Duodenal mucosa (tissue), 2 donors: ENCODE measurements around the gene GSS.

ENCODE experiments used
- H3K27ac ChIP-seq: one replicate; pipeline ENCODE4 v1.7.0; 2013; ENCODE audit warnings: low read depth, low read length
- H3K27me3 ChIP-seq, 2 donors: one replicate each; pipeline ENCODE4 v1.7.0; 2013; ENCODE audit warnings: low read length in 2 of 2, control low read depth in 1 of 2; ENCODE audit not compliant: insufficient read depth in 2 of 2, control insufficient read depth in 1 of 2
- H3K36me3 ChIP-seq, 2 donors: one replicate each; pipeline ENCODE4 v1.7.0; 2013; ENCODE audit warnings: low read length in 2 of 2, control low read depth in 1 of 2; ENCODE audit not compliant: insufficient read depth in 2 of 2, control insufficient read depth in 1 of 2
- H3K4me1 ChIP-seq, 2 donors: one replicate each; pipeline ENCODE4 v1.7.0; 2013; ENCODE audit warnings: low read length in 2 of 2, control low read depth in 1 of 2; ENCODE audit not compliant: insufficient read depth in 2 of 2, control insufficient read depth in 1 of 2
- H3K4me3 ChIP-seq, 2 donors: one replicate each; pipeline ENCODE4 v1.7.0; 2013; ENCODE audit warnings: low read length in 2 of 2, low read depth in 1 of 2
- H3K9ac ChIP-seq, 2 donors: one replicate each; pipeline ENCODE4 v1.7.0; 2013; ENCODE audit warnings: low read length in 2 of 2, low read depth in 1 of 2
- H3K9me3 ChIP-seq, 2 donors: one replicate each; pipeline ENCODE4 v1.7.0; 2013; ENCODE audit warnings: low read length in 2 of 2, control low read depth in 1 of 2; ENCODE audit not compliant: control insufficient read depth in 1 of 2

Gene GSS

DNA sequence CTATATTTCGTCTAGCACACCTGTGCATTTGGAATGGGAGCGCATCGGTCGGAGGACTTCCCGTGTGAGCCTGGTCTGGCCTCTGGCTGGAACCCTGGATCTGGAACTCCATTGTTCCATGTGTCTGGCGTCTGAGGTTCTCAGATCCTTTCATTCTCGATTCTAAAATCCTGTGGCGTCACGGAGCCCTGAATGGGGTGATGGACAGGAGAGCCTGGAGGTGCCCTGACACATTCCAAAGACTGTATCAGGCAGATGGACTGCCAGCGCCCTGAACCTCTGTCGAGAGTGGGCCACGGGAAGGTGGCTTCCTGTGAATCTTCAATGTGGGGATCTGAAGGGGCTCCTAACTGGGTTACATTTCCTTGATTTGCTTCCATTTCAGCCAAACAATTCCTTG is 20.7 kb upstream of the GSS start:
- peaks cover 10% of the 10 kb centered on the region in 2 donors for H3K4me1 ChIP-seq
- H3K4me3 ChIP-seq, result no peak overlapping the region
- H3K9me3 ChIP-seq, result no peaks in the 10 kb centered on the region
- H3K36me3 ChIP-seq, result no peaks in the 10 kb centered on the region
- H3K27ac ChIP-seq, result no peak overlapping the region
- H3K27me3 ChIP-seq, result no peaks in the 10 kb centered on the region
- H3K9ac ChIP-seq, result no peak overlapping the region

DNA sequence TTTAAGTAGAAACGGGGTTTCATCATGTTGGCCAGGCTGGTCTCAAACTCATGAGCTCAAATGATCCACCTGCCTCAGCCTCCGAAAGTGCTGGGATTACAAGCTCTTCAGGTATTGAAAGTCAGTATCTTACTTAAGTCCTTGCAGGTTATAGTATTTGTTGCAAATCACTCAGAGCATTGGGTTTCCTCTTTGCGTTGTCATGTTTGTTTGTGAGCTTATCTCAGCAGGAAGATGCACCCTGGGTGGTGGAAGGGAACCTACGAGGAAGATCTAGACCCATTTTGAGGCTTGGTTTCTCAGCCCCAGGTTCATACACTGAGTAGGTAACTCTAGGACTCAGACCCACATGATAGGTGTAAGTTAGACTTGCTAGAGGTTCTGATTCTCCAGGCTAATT is 18.6 kb upstream of the GSS start:
- Histone ChIP-seq H3K4me1 (no peaks in the 10 kb centered on the region), H3K4me3 (no peak overlapping the region), H3K27me3 (no peaks in the 10 kb centered on the region), H3K9ac (no peak overlapping the region), H3K27ac (no peak overlapping the region), H3K36me3 (no peaks in the 10 kb centered on the region), H3K9me3 (no peaks in the 10 kb centered on the region)

DNA sequence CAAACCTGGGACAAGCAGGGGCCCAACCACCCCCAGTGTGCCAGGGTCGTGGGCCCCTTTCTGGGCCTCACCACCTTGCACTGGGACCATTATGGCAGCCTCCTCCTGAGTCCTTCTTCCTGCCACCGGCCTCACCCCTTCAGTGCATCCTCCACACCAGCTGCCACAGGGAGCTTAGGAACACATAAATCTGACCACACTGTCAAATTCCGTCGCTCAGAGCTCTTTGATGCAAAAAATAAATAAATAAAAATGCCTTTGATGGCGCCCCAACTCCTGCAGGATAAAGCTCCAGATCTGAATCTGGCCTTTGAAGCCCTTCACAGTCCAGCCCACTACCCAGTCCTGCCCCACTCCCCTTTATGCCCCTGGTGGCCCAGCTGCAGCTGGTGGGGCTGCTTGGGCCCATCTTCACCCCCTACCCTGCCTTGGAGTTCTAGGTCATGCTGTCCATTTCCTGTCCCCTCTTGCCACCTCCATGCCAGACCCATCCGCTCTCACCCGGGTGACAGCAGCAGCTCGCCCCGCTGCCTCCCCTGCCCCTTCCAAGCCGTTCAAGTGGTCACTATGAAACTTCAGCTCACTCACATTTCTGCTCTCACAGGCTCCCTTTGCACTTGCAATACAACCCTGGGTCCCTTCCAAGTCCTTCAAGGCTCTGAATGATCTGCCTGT is 16.1 kb upstream of the GSS start:
- H3K36me3 ChIP-seq, result no peaks in the 10 kb centered on the region
- H3K4me1 ChIP-seq, result no peaks in the 10 kb centered on the region
- no peaks in the 10 kb centered on the region for H3K9me3 ChIP-seq
- no peak overlapping the region for H3K9ac ChIP-seq
- no peaks in the 10 kb centered on the region for H3K27me3 ChIP-seq
- H3K27ac ChIP-seq, result no peak overlapping the region
- no peak overlapping the region for H3K4me3 ChIP-seq

DNA sequence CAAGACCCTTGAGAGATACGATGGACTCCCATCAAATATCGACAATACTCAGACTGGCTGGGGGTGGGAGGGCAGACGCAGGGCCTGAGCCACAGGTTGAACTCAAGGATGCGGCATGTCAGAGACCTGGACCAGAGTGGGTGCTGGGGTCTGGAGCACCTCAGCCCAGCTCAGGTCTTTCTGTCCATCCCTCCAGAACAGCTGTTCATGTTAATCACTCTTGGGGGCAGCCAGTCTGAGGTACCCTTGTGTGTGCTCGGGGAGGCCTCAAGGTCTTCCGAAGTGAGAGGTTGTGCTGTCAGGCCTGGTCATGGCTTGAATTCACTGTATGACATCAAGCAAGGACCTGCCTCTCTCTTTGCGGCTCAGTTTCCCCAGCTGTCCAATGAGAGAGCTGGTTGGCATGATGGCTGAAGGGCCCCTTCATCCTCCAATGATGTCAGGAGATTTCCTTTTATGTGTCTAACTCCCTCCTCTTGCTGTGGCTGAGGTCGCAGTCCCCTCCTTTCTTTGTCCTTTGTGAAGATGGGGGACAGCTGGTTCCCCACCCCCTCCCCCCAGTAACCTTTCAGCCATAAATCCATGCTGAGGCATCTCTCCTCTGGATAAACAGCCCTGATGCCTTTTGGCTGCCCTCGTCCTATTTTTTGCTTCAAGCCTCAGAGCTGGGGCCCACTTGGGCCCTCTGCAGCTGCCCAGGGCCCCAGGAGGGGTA is 15.4 kb upstream of the GSS start:
- no peak overlapping the region for H3K4me3 ChIP-seq
- H3K27ac ChIP-seq, result no peak overlapping the region
- no peaks in the 10 kb centered on the region for H3K4me1 ChIP-seq
- no peaks in the 10 kb centered on the region for H3K27me3 ChIP-seq
- H3K9ac ChIP-seq, result no peak overlapping the region
- no peaks in the 10 kb centered on the region for H3K36me3 ChIP-seq
- no peaks in the 10 kb centered on the region for H3K9me3 ChIP-seq

DNA sequence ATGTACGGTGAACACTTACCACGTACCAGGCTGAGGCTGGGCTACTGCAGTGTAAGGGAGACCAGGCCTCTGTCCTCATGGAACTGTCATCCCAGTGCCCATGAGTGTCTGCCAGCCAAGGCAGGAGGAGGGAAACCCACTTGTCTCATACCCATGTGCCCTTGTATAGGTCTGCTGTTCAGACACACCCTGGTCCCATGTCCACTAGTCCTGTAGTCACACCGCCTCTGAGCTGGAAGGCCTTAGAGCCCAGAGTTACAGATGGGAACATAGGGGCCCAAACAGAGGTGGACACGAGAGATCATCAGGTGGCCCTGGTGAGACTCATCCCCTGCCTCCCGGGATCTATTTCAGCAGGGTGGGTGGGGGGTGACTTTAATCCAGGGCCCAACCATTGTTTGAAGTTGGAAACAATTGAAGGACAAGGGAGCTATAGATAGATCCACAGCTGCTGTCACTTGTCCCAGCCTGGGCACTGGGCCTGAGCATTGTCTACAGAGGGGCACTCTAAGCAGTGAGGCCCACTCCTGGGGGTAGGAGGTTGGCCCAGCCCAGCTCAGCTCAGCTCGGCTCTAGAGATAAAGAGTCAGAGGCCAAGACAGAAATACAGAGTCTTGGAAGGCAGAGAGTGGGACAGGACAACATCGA is 14.7 kb upstream of the GSS start:
- H3K9ac ChIP-seq, result no peak overlapping the region
- no peak overlapping the region for H3K27ac ChIP-seq
- H3K27me3 ChIP-seq, result no peaks in the 10 kb centered on the region
- no peaks in the 10 kb centered on the region for H3K4me1 ChIP-seq
- no peak overlapping the region for H3K4me3 ChIP-seq
- no peaks in the 10 kb centered on the region for H3K36me3 ChIP-seq
- H3K9me3 ChIP-seq, result no peaks in the 10 kb centered on the region

DNA sequence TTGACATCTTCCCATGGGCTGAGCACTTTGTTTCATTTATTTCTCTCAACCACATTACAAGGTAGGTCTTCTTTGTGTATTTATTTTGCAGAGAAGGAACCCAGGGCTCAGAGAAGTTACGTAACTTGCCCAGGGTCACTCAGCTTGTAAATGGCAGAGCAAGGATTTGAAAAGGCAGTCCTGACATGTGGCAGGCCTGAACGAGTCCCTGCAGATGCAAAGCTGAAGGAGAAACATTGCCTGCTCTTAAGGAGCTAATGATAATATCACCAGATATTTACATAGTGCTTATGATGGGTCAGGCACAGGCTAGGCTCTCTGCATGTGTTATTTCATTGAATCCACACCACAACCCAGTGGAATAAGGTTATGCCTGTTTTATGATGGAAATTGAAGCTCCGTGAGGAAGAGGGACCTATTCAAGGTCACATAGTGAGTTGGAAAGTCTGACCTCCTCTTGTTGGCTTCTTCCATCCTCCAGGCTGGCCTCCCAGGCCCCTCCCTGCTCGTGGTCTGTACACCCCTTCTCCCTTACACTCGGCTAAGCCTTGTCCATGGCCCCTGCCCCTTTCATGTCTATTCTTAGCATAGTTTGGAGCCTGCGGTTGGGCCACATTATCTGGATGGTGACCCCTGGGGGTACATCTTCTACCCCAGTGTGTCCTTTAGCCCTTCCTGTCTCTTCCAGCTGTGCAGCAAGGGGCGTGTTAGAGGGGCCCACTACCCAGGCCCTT is 12.6 kb upstream of the GSS start:
- Histone ChIP-seq H3K9ac (no peak overlapping the region), H3K9me3 (no peaks in the 10 kb centered on the region), H3K36me3 (no peaks in the 10 kb centered on the region), H3K27ac (no peak overlapping the region), H3K4me1 (no peaks in the 10 kb centered on the region), H3K27me3 (no peaks in the 10 kb centered on the region), H3K4me3 (no peak overlapping the region)

DNA sequence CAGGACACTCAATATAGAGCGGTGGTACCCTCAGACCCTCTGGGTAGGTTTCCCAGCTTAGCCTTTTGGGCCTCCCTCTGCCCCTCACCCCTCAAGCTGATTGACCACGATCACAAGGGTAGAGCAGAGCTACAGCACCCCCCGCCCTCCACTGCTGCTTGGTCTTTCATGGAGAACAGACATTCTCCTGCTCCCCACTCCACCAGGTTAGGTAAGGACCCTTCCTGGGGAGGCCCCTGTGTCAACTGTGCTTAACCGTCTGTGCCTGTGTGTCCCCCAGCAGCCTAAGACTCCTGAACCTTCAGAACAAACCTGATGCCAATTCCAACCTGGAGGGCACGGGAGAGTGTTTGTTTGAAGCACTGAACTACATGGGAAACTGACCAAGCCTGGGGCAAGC is 11.8 kb upstream of the GSS start:
- no peak overlapping the region for H3K27ac ChIP-seq

DNA sequence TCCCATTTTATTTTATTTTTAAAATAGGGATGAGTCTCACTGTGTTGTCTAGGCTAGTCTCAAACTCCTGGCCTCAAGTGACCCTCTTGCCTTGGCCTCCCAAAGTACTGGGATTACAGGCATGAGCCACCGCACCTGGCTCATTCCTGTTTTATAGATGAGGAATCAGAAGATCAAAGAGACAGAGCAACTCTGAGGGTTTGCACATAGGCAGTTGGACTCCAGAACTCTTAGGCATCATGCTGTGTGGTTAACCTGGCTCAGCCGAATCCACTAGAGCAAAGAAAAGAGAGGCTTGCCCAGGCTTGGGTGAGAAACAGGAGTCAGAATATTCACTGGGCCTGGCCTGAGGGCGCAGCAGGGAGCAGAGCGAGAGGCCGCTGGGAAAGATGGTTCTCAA is 9.4 kb upstream of the GSS start:
- H3K9me3 ChIP-seq, result no peaks in the 10 kb centered on the region
- H3K9ac ChIP-seq, result no peak overlapping the region
- H3K4me3 ChIP-seq, result no peak overlapping the region
- H3K27me3 ChIP-seq, result no peaks in the 10 kb centered on the region
- no peak overlapping the region for H3K27ac ChIP-seq
- H3K4me1 ChIP-seq, result no peaks in the 10 kb centered on the region
- H3K36me3 ChIP-seq, result no peaks in the 10 kb centered on the region

More for the DNA sequence above, 11.8 kb upstream of the GSS start:
- Histone ChIP-seq H3K36me3 (no peaks in the 10 kb centered on the region), H3K27me3 (no peaks in the 10 kb centered on the region), H3K4me1 (no peaks in the 10 kb centered on the region), H3K4me3 (no peak overlapping the region), H3K9ac (no peak overlapping the region), H3K9me3 (no peaks in the 10 kb centered on the region)

DNA sequence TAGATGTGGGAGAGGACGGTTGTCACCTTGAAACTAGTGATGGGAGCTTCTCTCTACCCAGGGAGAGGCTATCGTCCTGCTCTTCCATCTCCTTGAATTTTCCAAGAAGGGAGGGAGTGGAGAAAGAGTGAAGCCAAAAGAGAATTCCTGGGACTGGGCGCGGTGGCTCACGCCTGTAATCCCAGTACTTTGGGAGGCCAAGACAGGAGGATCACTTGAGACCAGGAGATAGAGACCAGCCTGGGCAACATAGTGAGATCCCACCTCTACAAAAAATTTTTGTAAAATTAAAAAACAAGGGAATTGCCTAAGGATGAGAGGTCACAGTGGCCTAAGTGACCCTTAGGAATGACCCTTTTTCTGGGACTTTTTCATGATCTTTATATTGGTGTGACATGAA is 8.9 kb upstream of the GSS start:
- no peak overlapping the region for H3K27ac ChIP-seq
- no peak overlapping the region for H3K9ac ChIP-seq
- no peaks in the 10 kb centered on the region for H3K9me3 ChIP-seq

More for the DNA sequence above, 8.9 kb upstream of the GSS start:
- no peaks in the 10 kb centered on the region for H3K27me3 ChIP-seq
- H3K36me3 ChIP-seq, result no peaks in the 10 kb centered on the region
- no peaks in the 10 kb centered on the region for H3K4me1 ChIP-seq
- H3K4me3 ChIP-seq, result no peak overlapping the region
